Inflammatory macrophage treated with lipopolysaccharide for 4 hours (primary cell): ENCODE data around the gene MRPS31.
"Not testable (repeated sequence)": the region's sequence is repeated elsewhere in the genome, so short reads cannot be mapped to it uniquely, and the experiment has no call there.

Experiments
- DNase-seq: peaks from one replicate; pipeline ENCODE4 v3.0.0-alpha.2; 2020

MRPS31 gene

DNA sequence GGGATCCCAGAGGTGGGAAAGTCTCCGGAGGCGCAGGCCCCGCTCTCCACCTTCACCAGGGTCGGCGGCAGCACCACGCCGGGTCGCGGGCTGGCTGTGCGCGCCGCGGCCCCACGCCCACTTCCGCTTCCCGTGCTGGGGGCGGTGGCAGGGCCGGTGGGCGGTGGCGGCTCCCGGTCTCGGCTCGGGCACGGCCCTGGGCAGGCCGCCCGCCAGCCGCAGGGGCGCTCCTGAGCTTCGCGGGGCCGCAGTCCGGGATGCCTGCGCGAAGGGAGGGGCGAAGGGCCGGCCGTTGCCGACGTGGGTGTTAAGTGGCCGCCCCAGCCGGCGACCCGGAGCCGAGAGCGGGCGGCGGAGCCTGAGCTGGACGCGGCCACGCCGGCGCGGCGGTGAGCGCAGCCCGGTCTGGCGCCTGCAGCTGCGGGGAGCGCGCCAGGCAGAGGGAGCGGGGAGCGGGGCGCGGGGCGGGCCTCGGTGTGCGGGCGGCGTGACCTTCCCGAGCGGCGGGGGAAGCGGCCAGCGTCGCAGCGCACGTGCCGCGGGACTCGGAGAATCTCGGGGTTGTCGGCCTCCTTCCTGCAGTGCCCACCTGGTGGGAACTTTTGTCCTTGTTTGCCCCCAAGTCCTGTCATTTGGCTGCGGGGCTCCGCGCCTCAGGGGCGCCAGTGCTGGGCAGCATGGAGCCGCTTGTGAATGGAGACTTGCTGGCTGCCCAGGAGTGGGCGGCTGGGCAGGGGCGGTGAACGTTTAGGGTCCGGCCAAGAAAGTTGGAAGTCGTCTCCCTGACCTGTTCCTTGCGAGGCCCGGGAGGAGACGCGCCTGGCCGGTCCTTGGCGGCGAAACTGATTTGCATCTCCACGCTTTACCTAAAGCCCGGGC, 18.5 kb upstream of the MRPS31 start, which contains the start of gene SLC25A15:
SLC25A15 (plus strand) TSS at position 337 of the 879 bp plus-strand sequence. CDS start 3,616 bp downstream, outside the sequence.
- DNase-seq, result peak; percentile 80

DNA sequence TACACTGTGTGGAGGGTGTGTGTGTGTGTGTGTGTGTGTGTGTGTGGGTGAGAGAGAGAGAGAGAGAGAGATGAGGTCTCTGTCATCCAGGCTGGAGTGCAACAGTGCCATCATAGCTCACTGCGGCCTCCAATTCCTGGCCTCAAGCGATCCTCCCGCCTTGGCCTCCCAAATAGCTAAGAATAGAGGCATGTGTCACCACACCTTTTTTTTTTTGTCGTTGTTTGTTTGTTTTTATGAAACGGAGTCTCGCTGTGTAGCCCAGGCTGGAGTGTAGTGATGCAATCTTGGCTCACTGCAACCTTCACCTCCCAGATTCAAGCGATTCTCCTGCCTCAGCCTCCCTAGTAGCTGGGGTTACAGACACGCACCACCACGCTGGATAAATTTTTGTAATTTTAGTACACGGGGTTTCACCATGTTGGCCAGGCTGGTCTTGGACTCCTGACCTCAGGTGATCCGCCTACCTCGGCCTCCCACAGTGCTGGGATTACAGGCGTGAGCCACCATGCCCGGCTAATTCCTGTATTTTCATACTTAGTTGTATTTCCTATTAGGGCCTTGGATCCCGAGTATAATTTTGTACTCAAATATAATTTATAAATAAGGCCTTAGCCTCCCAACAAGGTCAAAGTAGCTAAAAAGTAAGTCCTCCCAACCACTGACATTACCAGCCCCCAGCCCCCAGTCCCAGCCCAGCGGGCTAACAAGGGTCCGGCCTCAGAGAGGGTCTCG, 17.7 kb upstream of the MRPS31 start:
- not testable (repeated sequence) for DNase-seq

DNA sequence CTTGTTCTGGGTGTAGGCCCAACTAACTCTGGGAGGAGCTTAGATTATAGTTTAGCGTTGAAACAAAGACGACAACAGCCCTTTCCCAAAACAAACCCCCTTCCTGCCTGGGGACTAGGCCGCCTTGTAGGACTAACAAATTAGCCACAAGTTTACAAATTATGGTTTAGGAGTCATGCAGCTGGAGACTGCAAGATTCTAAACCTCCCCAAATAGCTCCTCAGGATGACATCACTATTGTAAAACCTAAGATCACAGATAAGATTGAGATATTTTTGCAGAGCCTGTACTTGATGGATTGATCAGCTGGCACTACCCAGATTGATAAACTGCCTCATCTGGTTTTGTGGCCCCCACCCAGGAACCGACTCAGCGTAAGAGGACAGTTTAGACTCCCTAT, 16.1 kb upstream of the MRPS31 start:
- DNase-seq, result no peak

DNA sequence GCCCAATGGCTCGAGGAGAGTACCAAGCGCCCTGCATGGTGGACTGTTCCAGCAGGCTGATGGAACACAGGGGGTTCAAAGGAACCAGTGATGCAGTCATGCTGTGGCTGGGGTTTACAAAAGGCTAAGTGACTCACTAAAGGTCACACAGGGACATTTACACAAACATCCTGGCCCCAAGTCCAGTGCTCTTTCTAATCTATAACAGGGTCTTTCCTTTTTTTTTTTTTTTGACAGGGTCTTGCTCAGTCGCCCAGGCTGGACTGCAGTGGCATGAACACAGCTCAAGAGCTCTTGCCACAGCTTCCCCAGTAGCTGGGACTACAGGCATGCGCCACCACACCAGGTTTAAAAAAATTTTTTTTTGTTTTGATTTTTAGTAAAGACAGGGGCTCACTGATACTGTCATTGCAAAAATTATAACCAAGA, 15.6 kb upstream of the MRPS31 start:
- DNase-seq, result peak; percentile 53

DNA sequence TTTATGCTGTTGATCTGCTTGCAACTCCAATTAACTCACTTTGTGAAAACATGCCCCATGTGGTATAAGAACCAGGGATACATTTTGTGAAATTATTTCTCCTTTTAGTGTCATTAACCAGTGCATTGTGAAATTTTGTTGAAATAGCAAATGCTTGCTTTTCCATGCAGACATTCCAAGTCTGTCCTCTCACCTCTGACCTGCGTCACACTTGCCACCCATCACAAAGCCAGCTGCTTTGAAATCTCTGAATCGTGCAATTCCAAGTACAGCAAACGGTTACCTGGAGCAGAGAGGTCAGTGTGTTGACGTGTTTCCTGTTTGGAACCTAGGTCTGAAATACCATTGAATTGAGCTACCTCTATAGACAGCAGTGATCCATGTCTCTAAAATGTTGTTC, 13.6 kb upstream of the MRPS31 start:
- no peak for DNase-seq

DNA sequence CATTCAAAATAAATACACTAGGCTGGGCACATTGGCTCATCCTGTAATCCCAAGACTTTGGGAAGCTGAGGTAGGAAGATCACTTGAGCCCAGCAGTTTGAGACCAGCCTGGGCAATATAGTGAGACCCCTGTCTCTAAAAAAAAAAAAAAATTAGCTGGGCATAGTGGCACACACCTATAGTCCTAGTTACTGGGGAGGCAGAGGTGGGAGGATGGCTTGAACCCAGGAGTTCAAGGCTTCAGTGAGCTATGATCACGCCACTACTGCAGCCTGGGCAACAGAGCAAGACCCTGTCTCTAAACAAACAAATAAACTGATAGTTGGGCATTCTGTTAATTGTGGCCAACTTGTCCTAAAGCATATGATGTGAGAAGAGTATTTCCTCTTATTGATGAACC, 12.0 kb upstream of the MRPS31 start:
- not testable (repeated sequence) for DNase-seq

DNA sequence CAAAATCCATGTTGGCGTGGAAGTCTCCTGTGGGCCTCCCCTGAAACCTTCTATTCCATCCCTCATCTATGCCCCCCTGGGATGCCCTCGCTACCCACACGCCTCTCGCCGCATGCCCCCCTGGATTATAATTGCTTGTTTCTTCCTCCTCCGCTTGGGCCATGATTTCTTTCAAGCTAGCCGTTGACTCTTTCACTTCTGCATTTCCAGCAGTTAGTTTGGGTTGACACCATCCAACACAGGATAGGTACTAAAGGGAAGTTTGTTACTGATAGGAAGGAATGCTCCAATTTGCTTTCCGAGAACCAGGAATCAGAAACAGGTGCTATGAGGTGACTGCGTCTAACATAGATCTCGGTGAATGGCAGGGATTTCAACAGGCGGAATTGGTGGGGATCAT, 10.7 kb upstream of the MRPS31 start:
- DNase-seq, result peak; percentile 55

DNA sequence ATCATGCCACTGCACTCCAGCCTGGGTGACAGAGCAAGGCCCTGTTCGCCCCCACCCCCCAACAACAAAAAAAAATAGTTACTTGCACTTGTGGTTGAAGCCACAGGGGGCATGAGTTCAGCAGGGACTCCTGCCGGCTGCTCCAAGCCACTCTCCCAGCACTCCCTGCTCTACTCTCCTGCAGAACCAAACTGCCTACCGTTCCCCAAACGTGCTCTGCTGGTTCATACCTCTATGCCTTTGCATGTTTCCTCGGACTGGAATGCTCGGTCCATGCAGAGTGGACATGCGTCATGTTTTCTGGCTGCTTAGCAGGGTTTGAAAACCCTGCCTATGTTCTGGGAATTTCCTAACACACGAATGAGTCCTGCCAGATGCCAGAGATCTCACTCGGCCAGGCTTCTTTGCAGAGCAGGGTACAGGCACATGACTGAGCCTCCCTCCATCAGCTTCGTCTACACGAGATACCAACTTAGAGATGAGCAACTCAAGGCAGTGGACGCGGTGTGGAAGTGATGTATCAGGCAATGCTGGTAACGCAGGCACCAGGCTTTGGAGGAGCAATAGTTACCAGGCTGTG, 9.9 kb upstream of the MRPS31 start:
- DNase-seq, result no peak

DNA sequence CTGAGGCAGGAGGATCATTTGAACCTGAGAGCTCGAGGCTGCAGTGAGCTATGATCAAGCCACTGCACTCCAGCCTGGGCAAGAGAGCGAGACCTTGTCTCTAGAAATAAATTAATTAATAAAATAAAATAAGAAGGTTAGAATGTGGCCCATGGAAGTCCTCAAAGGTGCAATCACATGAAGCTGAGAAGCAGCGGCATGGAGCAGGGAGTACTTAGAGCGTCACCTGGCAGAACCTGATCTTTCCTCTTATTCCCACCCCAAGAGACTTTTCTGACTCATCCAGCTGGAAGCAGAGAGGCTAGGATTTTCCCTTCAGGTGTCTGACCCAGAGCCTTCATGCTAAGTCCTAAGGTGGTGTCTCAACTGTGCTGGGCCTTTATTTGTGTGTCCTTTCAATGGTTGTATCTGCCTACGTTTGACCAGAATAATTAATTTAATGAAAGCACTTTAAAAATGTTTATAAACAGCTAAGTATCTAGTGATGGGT, 8.9 kb upstream of the MRPS31 start:
- no peak for DNase-seq

DNA sequence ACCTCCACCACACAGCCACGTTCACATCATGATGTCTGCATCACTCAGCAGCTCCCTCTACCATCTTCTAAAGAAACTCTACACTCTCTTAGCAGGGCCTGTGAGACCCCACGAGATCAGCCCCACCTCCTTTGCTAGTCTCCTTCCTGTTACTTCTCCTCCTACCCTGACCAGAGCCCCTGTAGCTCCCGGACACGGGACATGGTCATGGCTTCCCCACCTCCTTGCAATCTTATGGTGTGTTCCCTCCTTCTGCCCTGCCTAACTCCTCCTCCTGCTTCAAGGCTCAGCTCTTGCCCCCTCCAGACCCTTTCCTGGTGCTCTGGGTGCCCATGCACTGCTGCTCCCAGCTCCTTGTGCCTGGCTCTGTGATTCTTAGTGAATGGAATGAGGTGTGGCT, 8.1 kb upstream of the MRPS31 start:
- DNase-seq, result no peak

DNA sequence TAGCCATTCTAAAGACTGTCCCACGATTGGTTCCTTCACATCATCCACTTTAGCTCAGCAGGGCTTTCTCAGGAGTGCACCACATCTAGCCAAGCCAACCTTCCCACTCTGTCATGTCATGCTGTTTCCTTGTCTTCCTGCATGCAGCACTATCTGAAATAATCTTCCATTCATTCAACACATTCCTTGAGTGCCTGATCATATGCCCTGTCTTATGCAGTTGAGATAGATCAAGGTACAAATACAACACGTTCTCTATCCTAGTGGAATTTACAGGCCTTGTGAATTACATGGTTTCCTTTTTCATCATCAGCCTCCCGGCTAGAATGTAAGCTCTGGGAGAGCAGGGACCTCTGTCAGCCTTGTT, 6.8 kb upstream of the MRPS31 start:
- DNase-seq, result no peak

DNA sequence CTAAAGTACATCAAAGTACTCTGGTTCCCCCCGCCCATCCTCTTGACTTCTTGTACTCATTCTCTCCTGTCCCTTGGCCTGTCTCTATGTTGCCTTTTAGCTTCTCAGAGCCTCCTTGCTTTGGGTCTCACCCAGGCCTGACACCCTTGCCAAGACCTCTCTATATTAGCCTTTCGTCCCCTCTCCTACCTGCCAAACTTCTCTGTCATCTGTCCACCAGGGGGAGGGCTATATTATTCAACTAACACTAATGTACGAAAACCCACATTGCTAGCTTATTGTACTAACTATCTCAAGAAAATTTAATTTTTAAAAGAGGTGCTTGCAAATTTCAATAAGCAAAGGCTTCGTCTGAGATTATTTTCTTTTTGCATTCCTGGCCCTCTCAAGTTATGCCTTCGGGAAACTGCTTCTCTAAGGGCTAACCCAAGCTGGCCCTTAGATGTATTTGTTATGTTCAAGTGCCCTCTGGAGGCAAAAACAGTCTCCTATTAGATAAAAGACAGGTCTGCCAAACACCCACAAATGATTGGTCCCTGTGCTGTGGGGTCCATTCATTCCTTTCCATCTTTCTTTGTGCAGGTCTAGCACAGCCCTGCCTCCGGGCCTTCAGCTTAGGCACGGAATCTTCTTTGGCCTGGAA, 6.3 kb upstream of the MRPS31 start:
- DNase-seq, result peak; percentile 47

DNA sequence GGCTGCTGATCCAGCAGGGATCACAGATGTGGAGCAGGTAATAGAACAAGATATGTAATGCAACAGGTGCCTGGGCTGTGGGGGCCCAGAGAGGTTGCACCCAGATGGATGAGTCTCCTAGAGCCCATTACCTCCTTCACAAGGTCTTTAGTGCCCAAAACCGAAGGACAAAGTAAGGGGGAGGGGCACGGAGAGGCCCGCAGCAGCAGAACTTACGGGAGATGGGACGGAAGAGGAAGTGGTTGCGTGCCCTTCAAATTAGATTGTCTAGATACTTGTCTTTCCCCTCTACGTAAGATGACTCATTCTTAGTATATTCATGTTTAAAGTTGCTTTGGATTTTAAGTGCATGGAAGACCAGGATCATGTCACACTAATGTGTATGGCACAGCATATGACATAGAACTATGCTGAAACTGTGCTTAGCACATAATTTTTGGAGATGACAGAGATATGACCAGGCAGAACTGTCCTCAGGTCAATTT, 5.7 kb upstream of the MRPS31 start:
- DNase-seq, result peak; percentile 73

DNA sequence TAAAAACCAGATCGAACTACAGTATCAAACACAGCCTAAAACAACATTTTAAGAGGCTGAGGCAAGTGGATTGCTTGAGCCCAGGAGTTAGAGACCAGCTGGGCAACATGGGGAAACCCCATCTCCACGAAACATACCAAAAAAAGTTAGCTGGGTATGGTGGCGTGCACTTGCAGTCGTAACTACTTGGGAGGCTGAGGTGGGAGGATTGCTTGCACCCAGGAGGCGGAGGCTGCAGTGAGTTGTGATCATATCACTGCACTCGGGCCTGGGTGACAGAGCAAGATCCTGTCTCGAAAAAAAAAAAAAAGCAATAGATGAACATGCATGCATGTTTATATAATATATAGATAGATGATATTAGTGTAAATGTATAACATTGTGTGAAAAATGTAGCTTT, 5.2 kb upstream of the MRPS31 start:
- no peak for DNase-seq

DNA sequence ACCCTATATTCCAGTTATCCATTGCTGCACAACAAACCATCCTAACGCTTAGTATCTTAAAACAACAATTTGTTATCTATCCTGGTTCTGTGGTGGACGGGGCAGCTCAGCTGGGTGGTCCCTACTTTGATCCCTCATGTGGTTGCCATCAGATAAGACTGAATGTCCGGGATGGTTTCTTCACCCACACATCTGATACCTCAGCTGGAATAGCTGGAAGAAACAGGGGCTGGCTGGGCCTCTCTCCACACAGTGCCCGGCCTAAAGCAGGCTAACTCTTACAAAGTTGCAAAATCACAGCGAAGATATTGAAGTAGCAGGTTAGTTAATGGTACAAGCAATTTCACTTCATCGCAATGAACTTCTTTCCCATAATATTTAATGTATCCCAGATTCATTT, 3.7 kb upstream of the MRPS31 start:
- no peak for DNase-seq

DNA sequence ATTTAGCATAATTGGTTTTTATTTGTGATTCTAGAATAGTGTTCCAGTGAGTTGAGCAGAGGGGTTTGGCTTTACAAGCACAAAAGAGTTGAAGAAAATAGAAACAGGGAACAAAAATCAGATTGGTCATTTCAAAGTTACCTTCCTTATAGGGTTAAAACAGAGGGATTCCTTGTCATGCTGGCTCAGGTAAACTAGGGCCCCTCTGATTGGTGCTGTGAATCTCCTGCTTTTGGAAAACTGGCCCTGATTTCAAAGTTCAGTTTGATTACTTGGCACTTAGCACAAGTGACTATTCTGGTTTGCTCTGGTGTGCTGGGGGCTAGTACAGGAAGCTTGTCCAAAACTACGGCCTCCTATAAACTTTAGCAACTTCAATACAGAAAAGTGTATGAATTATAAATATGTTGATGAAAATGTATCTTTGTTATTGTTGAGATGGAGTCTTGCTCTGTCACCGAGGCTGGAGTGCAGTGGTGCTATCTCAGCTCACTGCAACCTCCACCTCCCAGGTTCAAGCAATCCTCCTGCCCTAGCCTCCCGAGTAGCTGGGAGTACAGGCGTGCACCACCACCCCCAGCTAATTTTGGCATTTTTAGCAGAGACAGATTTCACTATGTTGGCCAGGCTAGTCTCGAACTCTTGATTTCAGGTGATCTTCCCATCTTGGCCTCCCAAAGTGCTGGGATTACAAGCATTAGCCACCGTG, 1.9 kb upstream of the MRPS31 start:
- DNase-seq, result no peak

DNA sequence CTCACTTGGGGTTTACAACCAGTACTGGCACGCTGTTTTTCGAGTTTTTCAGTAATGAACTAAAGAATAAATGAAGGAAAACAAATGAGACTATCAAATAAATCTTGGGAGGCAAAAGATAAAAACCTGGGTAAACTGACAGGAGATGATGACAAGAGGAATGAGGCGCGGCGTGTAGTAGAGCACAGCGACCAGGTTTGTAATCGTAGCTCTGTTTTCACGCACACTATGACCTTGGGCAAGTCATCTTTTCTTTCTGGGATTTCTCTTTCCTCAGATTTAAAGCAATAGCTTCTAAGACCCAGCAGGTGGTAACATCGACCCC, 419 bp downstream of the MRPS31 start:
- DNase-seq, result peak; percentile 6

DNA sequence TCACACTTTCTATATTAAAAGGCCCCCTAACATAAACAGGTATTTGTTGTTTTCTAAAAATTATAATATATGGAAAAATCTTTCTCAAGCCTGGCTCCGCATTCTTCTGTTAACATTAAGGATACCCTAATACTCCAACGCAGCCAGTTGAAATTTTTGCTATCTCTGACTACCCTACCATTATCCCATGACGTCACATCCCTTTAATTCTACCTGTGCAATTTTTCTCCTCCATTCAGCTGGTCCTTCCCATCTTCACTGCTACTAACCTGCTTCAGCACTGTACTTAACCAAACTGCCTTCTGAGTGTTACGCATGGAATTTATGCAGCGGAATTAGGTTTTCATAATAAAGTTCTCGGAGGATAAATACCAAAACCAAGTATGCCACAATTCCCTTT, 1.0 kb downstream of the MRPS31 start:
- no peak for DNase-seq

DNA sequence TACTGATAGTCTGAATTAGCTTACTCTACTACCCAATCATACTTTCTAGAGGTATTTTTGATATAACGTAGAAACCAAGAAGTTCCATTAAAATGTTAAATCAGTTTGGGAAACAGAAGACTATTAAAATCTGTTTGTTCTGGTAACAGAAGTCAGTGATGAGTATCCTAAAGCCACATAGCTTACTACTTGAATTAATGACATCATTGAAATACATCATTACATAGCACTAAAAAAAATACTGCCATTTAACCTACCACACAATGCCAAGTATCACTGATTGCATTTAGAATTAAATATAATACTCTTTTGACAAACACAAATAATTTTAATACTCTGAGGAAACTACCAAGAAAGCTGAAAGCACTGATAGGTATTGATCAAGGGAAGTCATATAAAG, 5.4 kb downstream of the MRPS31 start:
- no peak for DNase-seq

DNA sequence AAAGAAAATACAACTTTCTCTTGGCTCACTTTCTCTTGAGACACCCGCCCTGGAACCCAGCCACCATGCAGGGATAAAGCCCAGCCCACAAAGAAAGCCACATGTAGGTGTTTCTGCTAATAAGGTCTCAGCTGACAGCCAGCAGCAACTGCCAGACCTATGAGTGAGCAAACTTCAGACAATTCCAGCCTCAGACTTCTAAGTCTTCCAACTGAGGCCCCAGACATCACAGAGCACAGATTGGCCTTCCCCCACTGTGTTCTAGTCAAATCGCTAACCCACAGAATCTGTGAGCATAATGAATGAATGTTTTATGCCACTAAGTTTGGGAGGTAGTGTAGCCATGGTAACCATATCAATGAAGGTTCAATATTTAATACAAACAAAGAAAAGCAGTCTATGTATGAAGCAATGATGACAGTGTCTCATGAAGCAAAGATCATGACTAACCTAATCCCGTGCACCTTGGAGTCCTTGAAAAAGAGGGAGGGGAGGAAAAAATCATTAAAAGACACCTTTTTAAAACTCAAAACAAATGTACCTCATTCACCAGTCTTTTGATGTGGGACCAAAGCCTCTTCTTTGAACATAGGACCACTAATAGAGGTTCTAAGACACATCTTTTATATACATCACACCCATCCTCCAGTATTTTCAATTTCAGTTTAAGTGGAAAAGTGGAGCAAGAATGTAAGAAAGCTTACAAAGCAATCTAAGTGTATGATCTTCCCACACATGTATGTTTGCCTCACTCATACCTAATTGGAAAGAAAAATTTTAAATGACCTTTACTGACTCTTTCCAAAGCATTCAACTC, 6.2 kb downstream of the MRPS31 start:
- no peak for DNase-seq

DNA sequence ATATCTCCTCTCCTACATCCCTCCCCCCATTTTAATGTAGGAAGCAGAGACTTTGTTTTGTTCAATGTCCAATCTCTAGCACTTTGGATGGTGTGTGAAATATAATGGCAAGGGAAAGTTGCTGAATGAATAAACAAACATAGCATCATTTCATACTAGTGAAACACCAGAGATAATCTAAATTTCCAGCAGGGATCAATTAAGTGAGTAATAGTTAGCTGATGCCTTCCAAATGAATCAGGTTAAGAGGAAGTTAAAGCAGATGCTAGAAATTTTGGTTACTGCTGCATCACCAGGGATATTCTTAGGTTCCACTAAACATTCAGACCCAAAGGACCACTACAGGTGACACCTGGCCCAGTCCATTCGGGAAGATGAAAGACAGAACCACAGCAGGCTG, 8.1 kb downstream of the MRPS31 start:
- no peak for DNase-seq

DNA sequence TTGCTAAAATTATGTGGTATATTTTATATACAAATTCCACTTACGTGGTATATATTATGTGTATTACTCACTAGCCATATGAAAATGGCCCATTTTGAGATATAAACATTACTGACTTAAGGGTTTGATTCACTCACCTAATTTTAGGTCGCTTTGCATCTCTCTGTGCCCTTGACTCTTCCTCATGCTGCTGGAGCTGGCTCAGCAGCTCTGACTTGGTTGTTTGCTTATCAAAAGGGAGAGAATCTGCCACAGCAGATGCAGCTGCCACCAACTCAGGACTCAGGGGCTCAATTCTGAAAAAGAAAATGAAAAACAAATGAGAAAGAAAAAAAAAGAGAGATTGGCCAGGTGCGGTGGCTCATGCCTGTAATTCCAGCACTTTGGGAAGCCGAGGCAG, 12.2 kb downstream of the MRPS31 start:
- DNase-seq, result no peak
